HEK293 (cell line): Measurements from ENCODE around the gene DNAJB2.

Source experiments
- CTCF ChIA-PET: fragments of 350-600 bp; formaldehyde crosslinking; extraction: SDS; loops from one replicate; lab custom pipeline; 2021; ENCODE audit warnings: antibody characterized with exemption; lab: Yijun Ruan, JAX
- POLR2A ChIA-PET: fragments of 300-600 bp; formaldehyde crosslinking; extraction: SDS; loops from one replicate; lab custom pipeline; 2020; ENCODE audit warnings: antibody characterized with exemption, inconsistent platforms; lab: Yijun Ruan, JAX
- H3K27ac ChIP-seq: fragments of 200-500 bp; sonication (Bioruptor generic); 2 replicates; pipeline ENCODE4 v1.5.1; 2014; ENCODE audit warnings: low read depth, low read length, control low read depth, inconsistent platforms; ENCODE audit errors: extremely low read depth
- H3K36me3 ChIP-seq, 2 experiments: fragments of 200-500 bp in 1 of 2; sonication (Bioruptor generic) in 1 of 2; 1 replicate in 1 of 2; 2 replicates in 1 of 2; pipeline ENCODE4 v1.5.1; 2014 to 2017; ENCODE audit warnings: inconsistent platforms in 2 of 2, low read length in 2 of 2; ENCODE audit not compliant: control insufficient read depth in 2 of 2, insufficient read depth in 1 of 2
- H3K4me1 ChIP-seq: fragments of 200-500 bp; sonication (Bioruptor generic); 2 replicates; pipeline ENCODE4 v1.5.1; 2014; ENCODE audit warnings: mild to moderate bottlenecking, low read length, inconsistent platforms; ENCODE audit not compliant: control insufficient read depth, insufficient read depth
- H3K4me3 ChIP-seq: 2 replicates; pipeline ENCODE4 v1.5.1; 2011; ENCODE audit warnings: low read depth, mild to moderate bottlenecking, control low read depth, low read length, moderate library complexity
- H3K9me3 ChIP-seq: fragments of 200-500 bp; sonication (Bioruptor generic); 2 replicates; pipeline ENCODE4 v1.5.1; 2014; ENCODE audit warnings: low read depth, low read length, inconsistent platforms; ENCODE audit not compliant: control insufficient read depth, insufficient read depth
- ATF2 ChIP-seq: fragments of 450-650 bp; formaldehyde crosslinking; IDR thresholded peaks from 2 replicates; pipeline ENCODE4 v1.5.1; 2016; ENCODE audit warnings: missing biosample characterization, missing genetic modification characterization, low read depth
- HIC1 ChIP-seq: fragments of 450-650 bp; formaldehyde crosslinking; IDR thresholded peaks from 2 replicates; pipeline ENCODE4 v1.5.1; 2016; ENCODE audit warnings: missing biosample characterization, missing genetic modification characterization
- HOXA7 ChIP-seq: sonication (generic); formaldehyde crosslinking; IDR thresholded peaks from 2 replicates; pipeline ENCODE4 v1.8.1; 2022; ENCODE audit warnings: missing genetic modification reagents, borderline replicate concordance
- HOXD13 ChIP-seq: sonication (generic); formaldehyde crosslinking; IDR thresholded peaks from 2 replicates; pipeline ENCODE4 v1.8.0; 2022; ENCODE audit warnings: missing genetic modification reagents, borderline replicate concordance
- MYNN ChIP-seq: fragments of 450-650 bp; formaldehyde crosslinking; IDR thresholded peaks from 2 replicates; pipeline ENCODE4 v1.5.1; 2016; ENCODE audit warnings: missing biosample characterization, missing genetic modification characterization, borderline replicate concordance
- REST ChIP-seq: fragments of 450-650 bp; formaldehyde crosslinking; IDR thresholded peaks from 2 replicates; pipeline ENCODE4 v1.5.1; 2016; ENCODE audit warnings: missing biosample characterization, missing genetic modification characterization
- SETDB1 ChIP-seq: IDR thresholded peaks from one replicate; pipeline ENCODE4 v1.6.1; 2017; ENCODE audit warnings: mild to moderate bottlenecking, low read length, moderate library complexity, mixed read lengths; ENCODE audit not compliant: insufficient read length
- ZBTB1 ChIP-seq: fragments of 450-650 bp; formaldehyde crosslinking; IDR thresholded peaks from 2 replicates; pipeline ENCODE4 v1.5.1; 2016; ENCODE audit warnings: missing biosample characterization, missing genetic modification characterization
- ZBTB10 ChIP-seq: fragments of 450-650 bp; formaldehyde crosslinking; IDR thresholded peaks from 2 replicates; pipeline ENCODE4 v1.5.1; 2016; ENCODE audit warnings: missing biosample characterization, missing genetic modification characterization
- ZBTB21 ChIP-seq: fragments of 450-650 bp; formaldehyde crosslinking; IDR thresholded peaks from 2 replicates; pipeline ENCODE4 v1.5.1; 2017; ENCODE audit warnings: missing biosample characterization, missing genetic modification characterization
- ZNF132 ChIP-seq: fragments of 450-650 bp; formaldehyde crosslinking; IDR thresholded peaks from 2 replicates; pipeline ENCODE4 v1.5.1; 2017; ENCODE audit warnings: missing biosample characterization, missing genetic modification characterization, borderline replicate concordance
- ZNF18 ChIP-seq: fragments of 450-650 bp; formaldehyde crosslinking; IDR thresholded peaks from 2 replicates; pipeline ENCODE4 v1.5.1; 2016; ENCODE audit warnings: missing biosample characterization, missing genetic modification characterization
- ZNF26 ChIP-seq: fragments of 450-650 bp; formaldehyde crosslinking; IDR thresholded peaks from 2 replicates; pipeline ENCODE4 v1.5.1; 2016; ENCODE audit warnings: missing biosample characterization, missing genetic modification characterization
- ZNF311 ChIP-seq: fragments of 450-650 bp; formaldehyde crosslinking; IDR thresholded peaks from 2 replicates; pipeline ENCODE4 v1.5.1; 2017; ENCODE audit warnings: missing biosample characterization, missing genetic modification characterization, borderline replicate concordance
- ZNF664 ChIP-seq: fragments of 450-650 bp; formaldehyde crosslinking; IDR thresholded peaks from 2 replicates; pipeline ENCODE4 v1.5.1; 2016; ENCODE audit warnings: missing biosample characterization, missing genetic modification characterization
- ZNF692 ChIP-seq: fragments of 450-650 bp; formaldehyde crosslinking; IDR thresholded peaks from 2 replicates; pipeline ENCODE4 v1.5.1; 2016; ENCODE audit warnings: missing biosample characterization, missing genetic modification characterization

DNAJB2 gene

GRCh38 chr2:219290381-219291171 lies 11.4 kb downstream of the DNAJB2 start:
- no peak overlapping the region for H3K4me3 ChIP-seq
- ChIA-PET CTCF (interaction anchor here (0.5 to 11.6 kb wide), 5 partner anchors 11 to 233 kb away, joined by 3 to 297 read pairs (median 3); partner anchors contain the start of gene DNAJB2), POLR2A (interaction anchor here (2.5 kb wide), 1 partner anchor 12 kb away, joined by 9 read pairs; the partner anchor contains the start of gene DNAJB2)
- H3K9me3 ChIP-seq = no peaks in the 10 kb centered on the region
- H3K4me1 ChIP-seq = no peaks in the 10 kb centered on the region; the same call in 1 of the 2 replicates
- H3K36me3 ChIP-seq = peaks cover 0 to 10% of the 10 kb centered on the region in 2 experiments; a peak in 1 of 3 replicates
- TF ChIP-seq HOXD13 (CRISPR knock-in tag) = no peak
- TF ChIP-seq ZBTB10 (tag by site-specific recombination) = no peak
- no peak for TF ChIP-seq ZNF18
- TF ChIP-seq, all 188 proteins: peak for 0
- no peak overlapping the region for H3K27ac ChIP-seq

- Histone ChIP-seq H3K27ac (no peak overlapping the region), H3K4me3 (no peak overlapping the region), H3K36me3 (peaks cover 0 to 6% of the 10 kb centered on the region in 2 experiments; a peak in 1 of 3 replicates), H3K9me3 (no peaks in the 10 kb centered on the region), H3K4me1 (no peaks in the 10 kb centered on the region; the same call in 1 of the 2 replicates)
- ChIA-PET POLR2A (interaction anchor here (2.5 kb wide), 1 partner anchor 12 kb away, joined by 9 read pairs; the partner anchor contains the start of gene DNAJB2), CTCF (interaction anchor here (1.0 to 11.6 kb wide), 4 partner anchors 12 to 132 kb away, joined by 3 to 297 read pairs (median 22); partner anchors contain the start of gene DNAJB2)
- TF ChIP-seq ZBTB1 (tag by site-specific recombination) = no peak
- no peak for TF ChIP-seq ATF2 (tag by site-specific recombination)
- TF ChIP-seq MYNN = no peak
- no peak for TF ChIP-seq REST (tag by site-specific recombination)
- no peak for TF ChIP-seq ZNF311 (tag by site-specific recombination)
- TF ChIP-seq ZNF664 (tag by site-specific recombination) = no peak
- no peak for TF ChIP-seq ZNF26 (tag by site-specific recombination)
- no peak for TF ChIP-seq HIC1 (tag by site-specific recombination)
- TF ChIP-seq HOXA7 (CRISPR knock-in tag) = no peak
- no peak for TF ChIP-seq ZBTB21 (tag by site-specific recombination)
- no peak for TF ChIP-seq ZNF692 (tag by site-specific recombination)
- no peak for TF ChIP-seq ZNF132 (tag by site-specific recombination)
- TF ChIP-seq SETDB1 = no peak
Observed at GRCh38 chr2:219291394-219291793, 12.2 kb downstream of the DNAJB2 start.
